Measurements from ENCODE around the gene SVOPL. TPM values are rescaled to one million over a fixed set of nuclear protein-coding genes. Genes with fewer than 3 reads are reported as not detected.

SVOPL gene
- total RNA-seq, 2 donors from 2014 or later = not detected

DNA sequence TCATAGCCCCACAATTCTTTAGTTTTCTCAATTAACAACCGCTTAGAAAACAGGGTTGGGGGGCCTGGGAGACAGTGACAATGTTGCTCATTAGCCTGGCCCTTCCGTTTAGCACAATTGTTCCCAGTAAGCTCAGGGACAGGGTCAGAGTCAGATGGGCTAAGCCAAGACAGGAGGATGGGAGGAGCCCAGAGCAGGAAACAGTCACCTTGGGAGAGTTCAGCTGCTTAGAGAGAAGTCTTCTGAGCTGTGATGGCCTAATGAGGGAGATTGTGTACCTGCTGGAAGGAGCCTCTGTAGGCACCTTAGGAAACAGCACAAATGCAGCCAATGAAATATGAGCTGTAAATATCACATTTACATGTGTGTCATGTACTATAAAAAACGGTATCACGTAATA lies 35.9 kb downstream of the SVOPL start:
- ATAC-seq = no peak
- no peak for DNase-seq
- intact Hi-C loops (cut with DNase I) = no loop called here

GRCh38 chr7:138663725-138664710 lies 37.1 kb downstream of the SVOPL start:
- no peak for DNase-seq
- no peak for ATAC-seq
- intact Hi-C loops (cut with DNase I) = no loop called here

DNA sequence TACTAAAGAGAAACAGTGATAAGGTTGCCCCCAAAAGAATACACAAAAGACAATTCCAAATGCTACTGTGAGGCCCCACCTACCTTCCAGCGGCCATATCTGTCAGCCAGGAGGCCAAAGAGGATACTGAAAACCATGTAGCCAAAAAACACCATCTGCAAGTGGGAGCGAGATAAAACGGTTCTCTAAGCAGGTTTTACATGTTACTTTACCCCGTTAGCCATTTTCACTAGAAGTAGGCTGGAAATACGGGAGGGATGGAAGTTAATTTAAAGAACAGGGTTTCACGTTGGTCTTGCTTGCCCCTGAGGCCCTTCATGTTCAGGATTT lies 38.2 kb downstream of the SVOPL start:
- no peak for DNase-seq
- intact Hi-C loops (cut with DNase I) = no loop called here
- ATAC-seq = no peak

- no peak for ATAC-seq
- DNase-seq = no peak
- intact Hi-C loops (cut with DNase I) = no loop called here
These were observed 38.8 kb downstream of the SVOPL start for GRCh38 chr7:138662076-138662990.

- intact Hi-C loops (cut with DNase I) = no loop called here
- DNase-seq = no peak
- ATAC-seq = no peak
These were observed 40.0 kb downstream of the SVOPL start for GRCh38 chr7:138661069-138661635.

DNA sequence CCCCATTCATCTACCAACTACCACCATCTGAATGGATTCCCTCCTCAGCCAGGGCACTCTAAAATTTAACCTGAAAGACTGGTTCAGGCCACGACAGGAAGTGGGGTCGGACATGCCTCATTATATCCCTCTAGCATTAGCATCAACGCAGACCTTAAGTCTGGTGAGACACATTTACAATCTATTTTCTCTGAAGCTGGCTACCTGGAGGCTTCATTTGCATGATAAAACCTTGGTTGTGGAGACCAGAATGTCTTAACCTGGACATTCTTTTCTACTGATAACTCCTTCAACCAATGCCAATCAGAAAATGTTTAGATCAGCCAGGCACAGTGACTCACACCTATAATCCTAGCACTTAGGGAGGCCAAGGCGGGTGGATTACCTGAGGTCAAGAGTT lies 42.3 kb downstream of the SVOPL start:
- ATAC-seq (no peak), DNase-seq (no peak)
- intact Hi-C loops (cut with DNase I) = no loop called here

DNA sequence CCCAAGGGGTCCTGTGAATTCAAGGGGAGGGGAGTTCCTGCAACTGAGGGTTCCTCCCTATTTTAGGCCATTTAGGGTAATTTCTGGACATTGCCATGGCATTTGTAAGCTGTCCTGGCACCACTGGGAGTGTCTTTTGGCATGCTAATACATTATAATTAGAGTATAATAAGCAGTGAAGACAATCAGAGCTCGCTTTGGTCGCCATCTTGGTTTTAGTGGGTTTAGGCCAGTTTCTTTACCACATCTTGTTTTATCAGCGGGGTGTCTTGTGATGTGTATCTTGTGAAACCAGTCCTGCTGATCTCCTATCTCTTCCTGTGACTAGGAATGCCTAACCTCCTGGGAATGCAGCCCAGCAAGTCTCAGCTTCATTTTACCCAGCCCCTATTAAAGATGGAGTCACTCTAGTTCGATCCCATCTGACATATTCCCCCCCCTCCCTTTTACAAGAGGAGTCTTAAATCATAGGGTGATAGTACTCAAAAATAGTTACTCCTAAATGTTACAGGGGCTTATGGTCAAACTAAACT lies 43.2 kb downstream of the SVOPL start:
- DNase-seq = no peak
- ATAC-seq = no peak
- intact Hi-C loops (cut with DNase I) = no loop called here

DNA sequence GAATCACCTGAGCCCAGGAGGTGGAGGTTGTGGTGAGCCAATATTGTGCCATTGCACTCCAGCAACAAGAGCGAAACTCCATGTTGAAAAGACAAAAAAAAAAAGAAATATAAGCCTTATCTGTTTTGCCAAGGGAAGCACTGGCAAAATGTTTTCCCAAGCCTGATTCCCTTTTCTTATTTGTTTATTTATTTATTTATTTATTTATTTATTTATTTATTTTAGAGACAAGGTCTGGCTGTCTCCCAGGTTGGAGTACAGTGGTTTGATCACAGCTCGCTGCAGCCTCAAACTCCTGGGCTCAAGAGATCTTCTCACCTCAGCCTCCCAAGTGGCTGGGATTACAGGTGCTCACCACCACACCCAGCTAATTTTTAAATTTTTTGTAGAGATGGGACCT lies 44.2 kb downstream of the SVOPL start:
- intact Hi-C loops (cut with DNase I) = no loop called here
- no peak for DNase-seq
- ATAC-seq = no peak

DNA sequence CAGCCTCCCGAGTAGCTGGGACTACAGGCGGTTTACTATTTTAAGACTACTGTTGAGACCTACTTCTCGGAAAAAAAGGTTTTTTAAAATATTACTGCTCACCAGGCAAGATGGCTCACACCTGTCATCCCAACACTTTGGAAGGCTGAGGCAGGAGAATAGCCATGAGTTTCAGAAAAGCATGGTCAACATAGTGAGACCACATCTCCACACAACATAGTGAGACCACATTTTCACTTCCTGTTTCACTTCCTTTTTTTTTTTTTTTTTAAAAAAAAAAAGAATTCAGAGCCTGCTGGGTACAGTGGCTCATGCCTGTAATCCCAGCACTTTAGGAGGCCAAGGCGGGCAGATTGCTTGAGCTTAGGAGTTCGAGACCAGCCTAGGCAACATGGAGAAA lies 46.5 kb downstream of the SVOPL start:
- no peak for DNase-seq
- intact Hi-C loops (cut with DNase I) = no loop called here
- no peak for ATAC-seq

DNA sequence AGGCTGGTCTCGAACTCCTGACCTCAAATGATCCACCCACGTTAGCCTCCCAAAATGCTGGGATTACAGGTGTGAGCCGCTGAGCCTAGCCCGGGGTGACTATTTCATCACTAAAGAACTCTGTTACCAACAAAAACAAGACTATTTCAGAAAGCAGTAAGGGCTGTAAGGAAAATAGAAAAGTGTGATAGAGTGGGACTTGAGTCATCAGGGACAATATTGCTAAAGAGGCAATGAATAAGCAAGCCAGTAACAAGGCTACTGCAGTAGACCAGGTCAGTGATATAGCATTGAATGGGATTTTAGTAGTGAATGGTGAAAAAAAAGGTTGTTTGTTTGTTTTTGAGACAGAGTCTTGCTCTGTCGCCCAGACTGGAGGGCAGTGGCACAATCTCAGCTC lies 51.7 kb downstream of the SVOPL start:
- DNase-seq (no peak), ATAC-seq (no peak)
- intact Hi-C loops (cut with DNase I) = no loop called here

DNA sequence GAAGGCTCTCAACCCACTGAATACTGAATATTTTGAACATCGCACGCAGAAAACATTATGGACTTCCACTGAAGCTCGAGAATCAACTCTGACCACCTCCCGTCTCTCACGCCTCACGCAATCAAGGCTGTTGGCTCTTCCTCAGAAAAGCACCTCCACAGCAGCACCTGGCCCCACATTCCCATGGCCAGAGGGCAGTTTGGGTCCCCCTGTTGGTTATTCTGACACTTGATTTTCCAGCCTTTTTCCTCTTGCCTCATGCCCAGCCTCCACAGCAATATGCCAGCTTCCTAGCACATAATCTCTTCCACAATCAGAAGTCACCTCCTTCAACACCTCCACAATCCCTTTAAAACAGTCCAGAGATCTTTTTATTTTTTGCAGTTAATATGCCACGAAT lies 55.9 kb downstream of the SVOPL start:
- no peak for ATAC-seq

GRCh38 chr7:138632826-138633602 lies 68.1 kb downstream of the SVOPL start:
- intact Hi-C loops (cut with DNase I) = no loop called here
- no peak for ATAC-seq

More for the DNA sequence above, 55.9 kb downstream of the SVOPL start:
- no peak for DNase-seq
- intact Hi-C loops (cut with DNase I) = no loop called here

DNA sequence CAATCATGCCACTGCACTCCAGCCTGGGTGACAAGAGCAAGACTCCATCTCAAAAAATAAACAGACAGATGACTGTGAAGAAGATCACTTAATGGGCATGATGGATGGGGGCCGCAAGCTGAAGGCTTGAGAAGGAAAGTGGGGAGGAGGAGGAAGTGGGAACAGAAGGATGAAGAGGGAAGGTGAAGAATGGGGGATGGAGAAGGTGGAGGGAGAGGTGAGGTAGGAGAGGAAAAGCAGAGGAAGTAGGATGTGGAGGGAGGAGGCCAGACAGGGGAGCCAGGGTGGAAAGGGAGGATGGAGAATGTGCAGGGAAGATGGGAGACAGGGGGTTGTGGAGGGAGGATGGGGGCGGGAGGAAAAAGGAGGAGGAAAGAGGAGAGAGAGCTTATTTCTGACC lies 68.8 kb downstream of the SVOPL start:
- intact Hi-C loops (cut with DNase I) = no loop called here
- DNase-seq (no peak), ATAC-seq (no peak)

More at GRCh38 chr7:138632826-138633602, 68.1 kb downstream of the SVOPL start:
- no peak for DNase-seq

DNA sequence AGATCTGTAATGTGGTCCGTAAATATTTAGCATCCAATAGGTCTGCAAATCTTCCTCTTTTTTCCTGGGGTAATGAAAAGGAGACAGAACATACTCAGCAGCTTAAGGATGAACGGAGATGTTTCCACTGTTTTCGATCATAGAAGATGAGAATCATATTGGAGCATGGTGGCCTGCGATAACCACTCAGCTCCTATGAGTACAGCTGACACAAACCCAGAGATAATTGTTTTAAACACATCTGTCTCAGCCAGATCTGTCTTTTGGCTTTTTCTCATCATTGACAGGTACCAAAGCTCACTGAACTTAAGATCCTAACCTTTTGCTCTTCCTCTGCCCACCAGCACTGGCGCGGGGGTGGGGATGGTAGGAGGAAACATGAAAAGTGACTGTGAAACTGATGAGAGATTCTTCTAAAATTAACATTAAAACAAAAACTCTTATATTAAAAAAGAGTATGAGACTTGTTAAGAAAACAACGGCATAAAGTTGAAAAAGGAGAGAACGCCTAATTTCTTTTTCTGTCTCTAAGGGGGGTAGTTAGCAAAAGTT lies 71.0 kb downstream of the SVOPL start:
- no peak for DNase-seq
- intact Hi-C loops (cut with DNase I) = no loop called here
- no peak for ATAC-seq

DNA sequence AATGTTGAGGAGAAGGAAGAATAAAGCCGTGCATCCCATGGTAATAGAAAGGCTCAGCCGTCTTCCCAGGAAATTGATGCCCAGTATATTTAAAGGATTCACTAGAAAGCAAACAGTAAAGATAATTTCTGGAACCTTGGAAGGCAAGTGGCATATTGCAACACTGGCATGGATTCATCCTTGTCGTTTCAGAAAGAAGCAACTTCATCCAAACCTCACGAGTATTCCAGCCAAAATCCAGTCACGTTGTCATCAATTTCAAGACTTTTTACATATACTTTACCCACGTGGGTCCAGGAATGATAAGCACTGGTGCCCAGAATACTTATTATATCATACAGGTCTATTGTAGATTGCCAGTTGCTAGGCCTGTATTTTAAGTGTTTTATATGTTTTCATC lies 73.8 kb downstream of the SVOPL start:
- DNase-seq (no peak), ATAC-seq (no peak)
- intact Hi-C loops (cut with DNase I) = no loop called here

DNA sequence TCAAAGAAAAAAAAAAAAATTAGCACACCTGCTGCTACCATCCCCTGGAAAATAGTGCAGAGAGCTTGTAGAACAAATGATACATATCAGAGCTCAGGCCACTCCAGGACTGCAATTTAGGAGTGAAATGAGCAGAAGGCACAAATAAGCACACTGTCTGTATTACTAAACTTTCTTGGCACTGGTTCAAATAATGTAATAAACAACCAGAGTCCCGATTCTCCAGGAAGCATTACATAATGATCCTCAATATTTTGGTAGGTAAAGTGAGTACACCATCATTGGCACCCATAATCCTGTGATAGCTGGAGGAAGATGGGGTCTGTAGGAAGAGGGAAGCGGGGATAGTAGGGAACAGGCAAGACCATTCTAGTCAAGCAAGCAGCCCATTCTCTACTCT lies 74.3 kb downstream of the SVOPL start:
- intact Hi-C loops (cut with DNase I) = no loop called here
- ATAC-seq (no peak), DNase-seq (no peak)

- intact Hi-C loops (cut with DNase I) = no loop called here
- ATAC-seq (no peak), DNase-seq (no peak)
These were observed 75.3 kb downstream of the SVOPL start for GRCh38 chr7:138625849-138626230.

- DNase-seq (no peak), ATAC-seq (no peak)
- intact Hi-C loops (cut with DNase I) = no loop called here
These were observed 75.9 kb downstream of the SVOPL start for GRCh38 chr7:138625084-138625848.

Measured in left cardiac atrium (tissue), 4 donors.